GM23338 (cell line): ENCODE measurements around the gene PDE1A. TPM values are rescaled to one million over a fixed set of nuclear protein-coding genes. Genes with fewer than 3 reads are reported as not detected.

Source experiments
- ATAC-seq: fragments of 200-7000 bp; cut with Tn5 transposase; 3 replicates; pipeline ENCODE4 v1.9.1; 2020
- DNase-seq: peaks from one replicate; pipeline ENCODE4 v3.0.0-alpha.2; 2015; ENCODE audit warnings: low spot score
- H2AFZ ChIP-seq: fragments of 200-600 bp; sonication (generic); 2 replicates; pipeline ENCODE4 v1.8.0; 2016; ENCODE audit warnings: antibody characterized with exemption, mild to moderate bottlenecking, moderate library complexity
- H3F3A ChIP-seq: fragments of 200-600 bp; sonication (generic); replicated peaks from 2 replicates; pipeline ENCODE4 v1.8.0; 2017; ENCODE audit warnings: antibody characterized with exemption, mixed run types, low read depth
- H3K27ac ChIP-seq: fragments of 200-600 bp; sonication (generic); 2 replicates; pipeline ENCODE4 v1.6.1; 2016; ENCODE audit warnings: low read depth
- H3K27me3 ChIP-seq: fragments of 200-600 bp; sonication (generic); 2 replicates; pipeline ENCODE4 v1.8.0; 2016; ENCODE audit warnings: mild to moderate bottlenecking, mixed run types, moderate library complexity; ENCODE audit not compliant: insufficient read depth
- H3K36me3 ChIP-seq: fragments of 200-600 bp; sonication (generic); 2 replicates; pipeline ENCODE4 v1.8.0; 2016; ENCODE audit warnings: mild to moderate bottlenecking; ENCODE audit not compliant: insufficient read depth
- H3K4me1 ChIP-seq: fragments of 200-600 bp; sonication (generic); 2 replicates; pipeline ENCODE4 v1.8.0; 2016; ENCODE audit warnings: mild to moderate bottlenecking, moderate library complexity; ENCODE audit not compliant: insufficient read depth
- H3K4me2 ChIP-seq: fragments of 200-600 bp; sonication (generic); 2 replicates; pipeline ENCODE4 v1.7.1; 2017; ENCODE audit warnings: mixed run types
- H3K4me3 ChIP-seq: fragments of 200-600 bp; sonication (generic); 2 replicates; pipeline ENCODE4 v1.6.1; 2016; ENCODE audit warnings: mixed run types
- H3K79me2 ChIP-seq: fragments of 200-600 bp; sonication (generic); replicated peaks from 2 replicates; pipeline ENCODE4 v1.8.0; 2017; ENCODE audit warnings: mild to moderate bottlenecking; ENCODE audit not compliant: insufficient read depth
- H3K9me2 ChIP-seq: fragments of 200-600 bp; sonication (generic); 2 replicates; pipeline ENCODE4 v1.8.0; 2017; ENCODE audit not compliant: insufficient read depth
- H4K20me1 ChIP-seq: fragments of 200-600 bp; sonication (generic); replicated peaks from 2 replicates; pipeline ENCODE4 v1.8.0; 2017; ENCODE audit warnings: mild to moderate bottlenecking; ENCODE audit not compliant: insufficient read depth
- H3K27ac Mint-ChIP-seq: 2 replicates; pipeline ENCODE4 v1.8.0; 2020; ENCODE audit warnings: inconsistent platforms, mild to moderate bottlenecking, moderate library complexity, mixed read lengths
- H3K27me3 Mint-ChIP-seq: 3 replicates; pipeline ENCODE4 v1.8.0; 2022; ENCODE audit warnings: low read depth, mild to moderate bottlenecking, moderate library complexity, mixed read lengths, inconsistent platforms; ENCODE audit not compliant: insufficient read depth, poor library complexity
- H3K36me3 Mint-ChIP-seq: 3 replicates; pipeline ENCODE4 v1.8.0; 2021; ENCODE audit warnings: low read depth, mild to moderate bottlenecking, inconsistent platforms, moderate library complexity, mixed read lengths
- H3K4me1 Mint-ChIP-seq: 3 replicates; pipeline ENCODE4 v1.8.0; 2020; ENCODE audit warnings: mild to moderate bottlenecking, inconsistent platforms, mixed read lengths
- H3K4me3 Mint-ChIP-seq: 3 replicates; pipeline ENCODE4 v1.8.0; 2021; ENCODE audit warnings: moderate library complexity, mild to moderate bottlenecking, inconsistent platforms, mixed read lengths
- H3K9me3 Mint-ChIP-seq: 3 replicates; pipeline ENCODE4 v1.8.0; 2020; ENCODE audit warnings: moderate library complexity, mild to moderate bottlenecking, inconsistent platforms, mixed read lengths
- CREB1 ChIP-seq: fragments of 250-450 bp; sonication (Bioruptor Pico); IDR thresholded peaks from 2 replicates; pipeline ENCODE4 v1.5.0; 2020; ENCODE audit warnings: low read depth, mild to moderate bottlenecking, moderate library complexity
- CTCF ChIP-seq, 2 experiments: fragments of 200-600 bp in 1 of 2; sonication (generic) in 1 of 2; conservative IDR thresholded peaks; 2 replicates each; pipeline versions ENCODE4 v1.5.1 to v1.6.1; 2016 to 2017; ENCODE audit warnings: antibody characterized with exemption in 2 of 2, low read depth in 2 of 2, mild to moderate bottlenecking in 2 of 2, moderate library complexity in 1 of 2
- EZH2 ChIP-seq: fragments of 200-600 bp; sonication (generic); IDR thresholded peaks from one replicate; pipeline ENCODE4 v1.8.0; 2017; ENCODE audit warnings: antibody characterized with exemption, mild to moderate bottlenecking, low read depth; ENCODE audit not compliant: unreplicated experiment
- EZH2phosphoT487 ChIP-seq: fragments of 200-600 bp; sonication (generic); IDR thresholded peaks from one replicate; pipeline ENCODE4 v1.8.1; 2018; ENCODE audit warnings: antibody characterized with exemption; ENCODE audit not compliant: unreplicated experiment
- JUNB ChIP-seq: IDR thresholded peaks from one replicate; pipeline ENCODE4 v1.6.1; 2016; ENCODE audit warnings: antibody characterized with exemption; ENCODE audit not compliant: unreplicated experiment
- ZNF462 ChIP-seq: fragments of 250-450 bp; sonication (Bioruptor Pico); IDR thresholded peaks from 2 replicates; pipeline ENCODE4 v1.5.0; 2020; ENCODE audit warnings: mild to moderate bottlenecking, moderate library complexity
- polyA plus RNA-seq: library from polyadenylated mRNA; unstranded; fragments of >200 nt; fragmentation: Nextera tagmentation; extraction: Ambion mirVana; gene quantifications from 2 replicates; pipeline ENCODE4 v1.2.1, GENCODE V29; 2016
- total RNA-seq: library from RNA; depleted of rRNA; stranded (reverse); fragments of >200 nt; shearing (Covaris generic); gene quantifications from 2 replicates; pipeline ENCODE4 v1.2.3, GENCODE V29; 2014

Gene PDE1A
- total and polyA plus RNA-seq, 2 experiments from 2014 or later, result 0.28 to 0.31 TPM

GRCh38 chr2:182349268-182349667 is 77.6 kb downstream of the PDE1A start:
- no peak for ATAC-seq
- H3K36me3 Mint-ChIP-seq, result no peaks in the 10 kb centered on the region
- H3K27me3 Mint-ChIP-seq, result no peaks in the 10 kb centered on the region
- no peak for TF ChIP-seq ZNF462 (CRISPR knock-in tag)
- no peak for TF ChIP-seq JUNB
- no peak for TF ChIP-seq CREB1 (CRISPR knock-in tag)
- no peak for TF ChIP-seq EZH2phosphoT487
- TF ChIP-seq CTCF (conservative IDR thresholded peaks at IDR 0.05; ENCODE audit: low read depth in 2 of 2), result no peak
- no peak for TF ChIP-seq EZH2
- no peak overlapping the region for H3K27ac ChIP-seq
- H3K36me3 ChIP-seq, result no peaks in the 10 kb centered on the region
- H3K27ac Mint-ChIP-seq, result no peak overlapping the region
- no peak for DNase-seq
- no peak overlapping the region for H3K4me3 ChIP-seq
- H3K4me1 Mint-ChIP-seq, result no peaks in the 10 kb centered on the region
- H4K20me1 ChIP-seq, result no peaks in the 10 kb centered on the region
- H2AFZ ChIP-seq, result no peak overlapping the region
- H3K4me3 Mint-ChIP-seq, result no peak overlapping the region
- no peaks in the 10 kb centered on the region for H3K27me3 ChIP-seq
- no peaks in the 10 kb centered on the region for H3F3A ChIP-seq
- no peaks in the 10 kb centered on the region for H3K4me1 ChIP-seq
- no peaks in the 10 kb centered on the region for H3K9me3 Mint-ChIP-seq
- H3K79me2 ChIP-seq, result no peaks in the 10 kb centered on the region
- H3K4me2 ChIP-seq, result no peak overlapping the region
- no peaks in the 10 kb centered on the region for H3K9me2 ChIP-seq
